Lung (tissue), 12 donors: ENCODE measurements around the gene SPOUT1. TPM values are rescaled to one million over a fixed set of nuclear protein-coding genes. Genes with fewer than 3 reads are reported as not detected.
"Not testable (repeated sequence)": the region's sequence is repeated elsewhere in the genome, so short reads cannot be mapped to it uniquely, and the experiment has no call there.

Source experiments
- ATAC-seq: fragments of 200-7000 bp; cut with Tn5 transposase; one replicate; pipeline ENCODE4 v1.9.1; 2020; ENCODE audit warnings: moderate number of reproducible peaks; ENCODE audit not compliant: insufficient read depth, low FRiP score
- DNase-seq, 3 donors: peaks; one replicate each; pipeline ENCODE4 v3.0.0-alpha.2; 2013 to 2017
- H3K27ac ChIP-seq, 2 donors: one replicate each; pipeline ENCODE4 v1.5.1; 2013; ENCODE audit warnings: mild to moderate bottlenecking in 2 of 2, moderate library complexity in 2 of 2, control low read depth in 1 of 2, inconsistent platforms in 1 of 2, low read depth in 1 of 2, low read length in 1 of 2
- H3K27me3 ChIP-seq, 3 donors: one replicate each; pipeline ENCODE4 v1.5.1; 2013; ENCODE audit warnings: low read length in 2 of 3; ENCODE audit not compliant: control insufficient read depth in 3 of 3, insufficient read depth in 3 of 3
- H3K36me3 ChIP-seq, 4 donors: one replicate each; pipeline ENCODE4 v1.5.1; 2013; ENCODE audit warnings: low read length in 4 of 4, mild to moderate bottlenecking in 1 of 4, moderate library complexity in 1 of 4; ENCODE audit not compliant: control insufficient read depth in 4 of 4, insufficient read depth in 4 of 4
- H3K4me1 ChIP-seq, 5 donors: one replicate each; pipeline ENCODE4 v1.5.1; 2013; ENCODE audit warnings: low read length in 5 of 5, mild to moderate bottlenecking in 2 of 5, moderate library complexity in 1 of 5; ENCODE audit not compliant: control insufficient read depth in 5 of 5, insufficient read depth in 5 of 5
- H3K4me3 ChIP-seq: one replicate; pipeline ENCODE4 v1.5.1; 2013; ENCODE audit warnings: mild to moderate bottlenecking, control low read depth, moderate library complexity
- H3K9ac ChIP-seq, 2 donors: one replicate each; pipeline ENCODE4 v1.5.1; 2013; ENCODE audit warnings: low read length in 2 of 2, control low read depth in 1 of 2; ENCODE audit not compliant: insufficient read depth in 1 of 2
- H3K9me3 ChIP-seq, 4 donors: one replicate each; pipeline ENCODE4 v1.5.1; 2013; ENCODE audit warnings: low read length in 3 of 4, mild to moderate bottlenecking in 1 of 4, moderate library complexity in 1 of 4; ENCODE audit not compliant: control insufficient read depth in 4 of 4, insufficient read depth in 3 of 4
- CTCF ChIP-seq: IDR thresholded peaks from 2 replicates; pipeline ENCODE4 v1.5.1; 2012; ENCODE audit warnings: mild to moderate bottlenecking; ENCODE audit errors: control extremely low read depth, extremely low read depth
- WGBS, 2 donors: extraction: QIAGEN DNeasy Blood & Tissue Kit; methylation state at CpG; one replicate each; pipeline ENCODE4 v1.1.7; 2013; 5-methylcytosine and 5-hydroxymethylcytosine counted together
- polyA plus RNA-seq, 2 donors: library from polyadenylated mRNA; stranded (reverse); fragments of 200-250 nt; gene quantifications; one replicate each; pipeline ENCODE4 v1.2.1, GENCODE V29; 2013
- total RNA-seq, 2 donors: library from RNA; depleted of rRNA in 1 of 2; stranded (reverse); fragments of >200 nt in 1 of 2; gene quantifications; one replicate each; pipeline ENCODE4 v1.2.1, GENCODE V29; 2014 to 2021
- donor health status: control.
- donor health status: control.
- donor health status: Bipolar disorder and iron deficiency.
- donor health status: healthy.
- donor health status: DM: yes; HTN: yes; CAD: no.

Gene SPOUT1
- total and polyA plus RNA-seq, 4 donors: 23.7 to 50.0 (median 29.1) TPM

- 93 to 95% methylated on average over 6 of the region's 6 CpGs for WGBS, 2 donors
- DNase-seq (no peak), ATAC-seq (no peak)
- Histone ChIP-seq H3K36me3 (peaks cover 0 to 9% (median 0%) of the 10 kb centered on the region in 4 donors), H3K27me3 (no peaks in the 10 kb centered on the region), H3K4me1 (peaks cover 0 to 9% (median 5%) of the 10 kb centered on the region in 5 donors), H3K4me3 (no peak overlapping the region), H3K9ac (no peak overlapping the region), H3K27ac (no peak overlapping the region), H3K9me3 (no peaks in the 10 kb centered on the region)
- TF ChIP-seq CTCF: no peak
Measured at GRCh38 chr9:128785427-128785826, 44.2 kb downstream of the SPOUT1 start.

- ATAC-seq: no peak
- WGBS, 2 donors: 86 to 100% methylated on average over 1 of the region's 1 CpG
- H3K27me3 ChIP-seq: no peaks in the 10 kb centered on the region
Measured at GRCh38 chr9:128782669-128783068, 46.9 kb downstream of the SPOUT1 start.

GRCh38 chr9:128781187-128782070 is 48.2 kb downstream of the SPOUT1 start:
- no peaks in the 10 kb centered on the region for H3K4me1 ChIP-seq
- no peak for TF ChIP-seq CTCF
- H3K27ac ChIP-seq: no peak overlapping the region
- WGBS, 2 donors: 72 to 76% methylated on average over 7 of the region's 7 CpGs
- H3K36me3 ChIP-seq: no peaks in the 10 kb centered on the region
- H3K27me3 ChIP-seq: no peaks in the 10 kb centered on the region
- no peak overlapping the region for H3K4me3 ChIP-seq
- ATAC-seq: no peak
- H3K9ac ChIP-seq: no peak overlapping the region
- no peak for DNase-seq
- no peaks in the 10 kb centered on the region for H3K9me3 ChIP-seq

More at GRCh38 chr9:128782669-128783068, 46.9 kb downstream of the SPOUT1 start:
- no peak overlapping the region for H3K4me3 ChIP-seq
- DNase-seq: no peak
- no peaks in the 10 kb centered on the region for H3K9me3 ChIP-seq
- H3K27ac ChIP-seq: no peak overlapping the region
- peaks cover 0 to under 1% (median 0%) of the 10 kb centered on the region in 5 donors for H3K4me1 ChIP-seq
- H3K9ac ChIP-seq: no peak overlapping the region
- no peak for TF ChIP-seq CTCF
- H3K36me3 ChIP-seq: no peaks in the 10 kb centered on the region

- not testable (repeated sequence) for H3K9ac ChIP-seq, H3K27ac ChIP-seq, H3K36me3 ChIP-seq, H3K9me3 ChIP-seq, H3K4me3 ChIP-seq, H3K4me1 ChIP-seq, DNase-seq, H3K27me3 ChIP-seq, ATAC-seq
- 94% methylated on average over 13 to 24 of the region's 27 CpGs for WGBS, 2 donors
Measured at GRCh38 chr9:128780093-128780492, 49.5 kb downstream of the SPOUT1 start.
